K562 (cell line): Measurements from ENCODE around the gene FAM118B. TPM values are rescaled to one million over a fixed set of nuclear protein-coding genes. Genes with fewer than 3 reads are reported as not detected.

Experiments used
- BCOR ChIP-seq: fragments of 450-650 bp; IDR thresholded peaks from 2 replicates; pipeline ENCODE4 v1.6.1; 2016
- BRCA1 ChIP-seq, 2 experiments: fragments of 450-650 bp in 1 of 2; sonication (generic) in 1 of 2; formaldehyde crosslinking in 1 of 2; IDR thresholded peaks; 2 replicates each; pipeline versions ENCODE4 v1.5.0 to v1.6.1; 2017 to 2020; ENCODE audit warnings: mild to moderate bottlenecking in 1 of 2, missing genetic modification reagents in 1 of 2
- CBX1 ChIP-seq: sonication (generic); IDR thresholded peaks from 2 replicates; pipeline ENCODE4 v1.6.1; 2016; ENCODE audit warnings: antibody characterized with exemption, low read depth, mild to moderate bottlenecking
- HBP1 ChIP-seq: fragments of 450-650 bp; formaldehyde crosslinking; IDR thresholded peaks from 2 replicates; pipeline ENCODE4 v1.4.0; 2022; ENCODE audit warnings: missing genetic modification characterization
- IFI16 ChIP-seq: fragments of 250-450 bp; sonication (Bioruptor Pico); IDR thresholded peaks from 2 replicates; pipeline ENCODE4 v2.1.2; 2022; ENCODE audit warnings: mild to moderate bottlenecking, inconsistent platforms
- RNF2 ChIP-seq: sonication (generic); IDR thresholded peaks from 2 replicates; pipeline ENCODE4 v1.6.1; 2016
- SMAD2 ChIP-seq: fragments of 150-350 bp; IDR thresholded peaks from 2 replicates; pipeline ENCODE4 v1.6.1; 2014; ENCODE audit warnings: low read depth, mild to moderate bottlenecking, low read length
- ZBTB9 ChIP-seq: fragments of 450-650 bp; formaldehyde crosslinking; IDR thresholded peaks from 2 replicates; pipeline ENCODE4 v1.4.0; 2020; ENCODE audit warnings: mild to moderate bottlenecking, moderate library complexity
- ZNF24 ChIP-seq: fragments of 450-650 bp; IDR thresholded peaks from 2 replicates; pipeline ENCODE4 v1.6.1; 2016
- ZNF347 ChIP-seq: fragments of 450-650 bp; formaldehyde crosslinking; IDR thresholded peaks from 2 replicates; pipeline ENCODE4 v1.4.0; 2020; ENCODE audit warnings: low read depth, mild to moderate bottlenecking, moderate library complexity
- ZNF589 ChIP-seq: fragments of 200-800 bp; sonication (Bioruptor generic); IDR thresholded peaks from 2 replicates; pipeline ENCODE4 v1.6.1; 2016; ENCODE audit warnings: low read depth, missing genetic modification characterization, missing compliant biosample characterization
- polyA plus RNA-seq, 8 experiments: library from polyadenylated mRNA; depleted of rRNA in 4 of 8; stranded (reverse) in 5 of 8; unstranded in 3 of 8; fragments of >200 nt; fragmentation: Nextera tagmentation in 2 of 8; fragmentation: Illumina TruSeq in 1 of 8; extraction: Ambion mirVana in 2 of 8; extraction: Trizol in 1 of 8; gene quantifications; 2 replicates each; pipeline versions ENCODE4 v1.2.1 to v1.2.3, GENCODE V29; 2011 to 2014; ENCODE audit warnings: inconsistent platforms in 1 of 8, missing spikeins in 1 of 8
- total RNA-seq, 7 experiments: library from RNA; depleted of rRNA in 6 of 7; stranded (reverse); fragments of >200 nt in 6 of 7; fragmentation: Illumina TruSeq in 2 of 7; extraction: Trizol in 2 of 7; gene quantifications; 2 replicates each; pipeline versions ENCODE4 v1.2.1 to v1.2.3, GENCODE V29; 2011 to 2021; ENCODE audit warnings: low replicate concordance in 1 of 7
- TF ChIP-seq, protein P1 (sequence below): fragments of 450-650 bp; IDR thresholded peaks from 2 replicates; pipeline ENCODE4 v1.6.1; 2016; ENCODE audit warnings: mild to moderate bottlenecking, moderate library complexity

The FAM118B gene
- total and polyA plus RNA-seq, 9 of the 15 experiments (the other 6 are each of a cell fraction or from before 2014, with no cell fraction given), result 12.0 to 49.0 (median 22.1) TPM

- TF ChIP-seq SMAD2, result no peak
- no peak for TF ChIP-seq BCOR
- TF ChIP-seq, protein P1, sequence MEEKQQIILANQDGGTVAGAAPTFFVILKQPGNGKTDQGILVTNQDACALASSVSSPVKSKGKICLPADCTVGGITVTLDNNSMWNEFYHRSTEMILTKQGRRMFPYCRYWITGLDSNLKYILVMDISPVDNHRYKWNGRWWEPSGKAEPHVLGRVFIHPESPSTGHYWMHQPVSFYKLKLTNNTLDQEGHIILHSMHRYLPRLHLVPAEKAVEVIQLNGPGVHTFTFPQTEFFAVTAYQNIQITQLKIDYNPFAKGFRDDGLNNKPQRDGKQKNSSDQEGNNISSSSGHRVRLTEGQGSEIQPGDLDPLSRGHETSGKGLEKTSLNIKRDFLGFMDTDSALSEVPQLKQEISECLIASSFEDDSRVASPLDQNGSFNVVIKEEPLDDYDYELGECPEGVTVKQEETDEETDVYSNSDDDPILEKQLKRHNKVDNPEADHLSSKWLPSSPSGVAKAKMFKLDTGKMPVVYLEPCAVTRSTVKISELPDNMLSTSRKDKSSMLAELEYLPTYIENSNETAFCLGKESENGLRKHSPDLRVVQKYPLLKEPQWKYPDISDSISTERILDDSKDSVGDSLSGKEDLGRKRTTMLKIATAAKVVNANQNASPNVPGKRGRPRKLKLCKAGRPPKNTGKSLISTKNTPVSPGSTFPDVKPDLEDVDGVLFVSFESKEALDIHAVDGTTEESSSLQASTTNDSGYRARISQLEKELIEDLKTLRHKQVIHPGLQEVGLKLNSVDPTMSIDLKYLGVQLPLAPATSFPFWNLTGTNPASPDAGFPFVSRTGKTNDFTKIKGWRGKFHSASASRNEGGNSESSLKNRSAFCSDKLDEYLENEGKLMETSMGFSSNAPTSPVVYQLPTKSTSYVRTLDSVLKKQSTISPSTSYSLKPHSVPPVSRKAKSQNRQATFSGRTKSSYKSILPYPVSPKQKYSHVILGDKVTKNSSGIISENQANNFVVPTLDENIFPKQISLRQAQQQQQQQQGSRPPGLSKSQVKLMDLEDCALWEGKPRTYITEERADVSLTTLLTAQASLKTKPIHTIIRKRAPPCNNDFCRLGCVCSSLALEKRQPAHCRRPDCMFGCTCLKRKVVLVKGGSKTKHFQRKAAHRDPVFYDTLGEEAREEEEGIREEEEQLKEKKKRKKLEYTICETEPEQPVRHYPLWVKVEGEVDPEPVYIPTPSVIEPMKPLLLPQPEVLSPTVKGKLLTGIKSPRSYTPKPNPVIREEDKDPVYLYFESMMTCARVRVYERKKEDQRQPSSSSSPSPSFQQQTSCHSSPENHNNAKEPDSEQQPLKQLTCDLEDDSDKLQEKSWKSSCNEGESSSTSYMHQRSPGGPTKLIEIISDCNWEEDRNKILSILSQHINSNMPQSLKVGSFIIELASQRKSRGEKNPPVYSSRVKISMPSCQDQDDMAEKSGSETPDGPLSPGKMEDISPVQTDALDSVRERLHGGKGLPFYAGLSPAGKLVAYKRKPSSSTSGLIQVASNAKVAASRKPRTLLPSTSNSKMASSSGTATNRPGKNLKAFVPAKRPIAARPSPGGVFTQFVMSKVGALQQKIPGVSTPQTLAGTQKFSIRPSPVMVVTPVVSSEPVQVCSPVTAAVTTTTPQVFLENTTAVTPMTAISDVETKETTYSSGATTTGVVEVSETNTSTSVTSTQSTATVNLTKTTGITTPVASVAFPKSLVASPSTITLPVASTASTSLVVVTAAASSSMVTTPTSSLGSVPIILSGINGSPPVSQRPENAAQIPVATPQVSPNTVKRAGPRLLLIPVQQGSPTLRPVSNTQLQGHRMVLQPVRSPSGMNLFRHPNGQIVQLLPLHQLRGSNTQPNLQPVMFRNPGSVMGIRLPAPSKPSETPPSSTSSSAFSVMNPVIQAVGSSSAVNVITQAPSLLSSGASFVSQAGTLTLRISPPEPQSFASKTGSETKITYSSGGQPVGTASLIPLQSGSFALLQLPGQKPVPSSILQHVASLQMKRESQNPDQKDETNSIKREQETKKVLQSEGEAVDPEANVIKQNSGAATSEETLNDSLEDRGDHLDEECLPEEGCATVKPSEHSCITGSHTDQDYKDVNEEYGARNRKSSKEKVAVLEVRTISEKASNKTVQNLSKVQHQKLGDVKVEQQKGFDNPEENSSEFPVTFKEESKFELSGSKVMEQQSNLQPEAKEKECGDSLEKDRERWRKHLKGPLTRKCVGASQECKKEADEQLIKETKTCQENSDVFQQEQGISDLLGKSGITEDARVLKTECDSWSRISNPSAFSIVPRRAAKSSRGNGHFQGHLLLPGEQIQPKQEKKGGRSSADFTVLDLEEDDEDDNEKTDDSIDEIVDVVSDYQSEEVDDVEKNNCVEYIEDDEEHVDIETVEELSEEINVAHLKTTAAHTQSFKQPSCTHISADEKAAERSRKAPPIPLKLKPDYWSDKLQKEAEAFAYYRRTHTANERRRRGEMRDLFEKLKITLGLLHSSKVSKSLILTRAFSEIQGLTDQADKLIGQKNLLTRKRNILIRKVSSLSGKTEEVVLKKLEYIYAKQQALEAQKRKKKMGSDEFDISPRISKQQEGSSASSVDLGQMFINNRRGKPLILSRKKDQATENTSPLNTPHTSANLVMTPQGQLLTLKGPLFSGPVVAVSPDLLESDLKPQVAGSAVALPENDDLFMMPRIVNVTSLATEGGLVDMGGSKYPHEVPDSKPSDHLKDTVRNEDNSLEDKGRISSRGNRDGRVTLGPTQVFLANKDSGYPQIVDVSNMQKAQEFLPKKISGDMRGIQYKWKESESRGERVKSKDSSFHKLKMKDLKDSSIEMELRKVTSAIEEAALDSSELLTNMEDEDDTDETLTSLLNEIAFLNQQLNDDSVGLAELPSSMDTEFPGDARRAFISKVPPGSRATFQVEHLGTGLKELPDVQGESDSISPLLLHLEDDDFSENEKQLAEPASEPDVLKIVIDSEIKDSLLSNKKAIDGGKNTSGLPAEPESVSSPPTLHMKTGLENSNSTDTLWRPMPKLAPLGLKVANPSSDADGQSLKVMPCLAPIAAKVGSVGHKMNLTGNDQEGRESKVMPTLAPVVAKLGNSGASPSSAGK, result peak; percentile 51; the same call in 1 of the 2 replicates
- TF ChIP-seq IFI16 (CRISPR knock-in tag), result no peak
- no peak for TF ChIP-seq HBP1 (CRISPR knock-in tag)
- 0 out of 2 replicates have a peak, but pooled peaks have one; percentile 30 for TF ChIP-seq ZBTB9 (CRISPR knock-in tag)
- TF ChIP-seq RNF2, result no peak
- peak; percentile 30; the same call in 1 of the 2 replicates for TF ChIP-seq CBX1
- TF ChIP-seq ZNF347 (CRISPR knock-in tag), result no peak
- no peak for TF ChIP-seq BRCA1 (IDR thresholded peaks at IDR 0.05)
- no peak for TF ChIP-seq BRCA1 (CRISPR knock-in tag; IDR thresholded peaks at IDR 0.05)
- TF ChIP-seq ZNF24, result no peak
- no peak for TF ChIP-seq ZNF589 (CRISPR knock-in tag)
These were observed 71.4 kb downstream of the FAM118B start, which contains the start of gene TIRAP (continued) for GRCh38 chr11:126282736-126283591.
